Stimulated activated CD8-positive, alpha-beta memory T cell treated with anti-CD3 and anti-CD28 coated beads, Interleukin-4, amount 100 ng/mL, for 1 hour (primary cell): ENCODE results near the gene VILL.

Experiments used
- DNase-seq, 2 donors: peaks; one replicate each; pipeline ENCODE4 v3.0.0-alpha.2; 2020; ENCODE audit warnings: low read depth in 2 of 2, low spot score in 1 of 2

Gene VILL

GRCh38 chr3:37990527-37990926 is at the start of gene VILL:
VILL (plus strand) TSS chr3:37990786; CDS start chr3:37993673, 2,887 bp downstream.
- DNase-seq, result no peak

GRCh38 chr3:37941608-37942508 is 48.7 kb upstream of the VILL start:
- no peak for DNase-seq

GRCh38 chr3:37942646-37943045 is 47.9 kb upstream of the VILL start:
- DNase-seq, result no peak

GRCh38 chr3:37943126-37943525 is 47.5 kb upstream of the VILL start:
- DNase-seq, result no peak

- no peak for DNase-seq
Observed at GRCh38 chr3:37943631-37944314, 46.8 kb upstream of the VILL start.

GRCh38 chr3:37944391-37944842 is 46.2 kb upstream of the VILL start:
- DNase-seq, result no peak

- no peak for DNase-seq
Observed at GRCh38 chr3:37945156-37945806, 45.3 kb upstream of the VILL start.

- no peak for DNase-seq
Observed at GRCh38 chr3:37945807-37946530, 44.6 kb upstream of the VILL start.

- no peak for DNase-seq
Observed at GRCh38 chr3:37946531-37946889, 44.1 kb upstream of the VILL start.

- DNase-seq, result no peak
Observed at GRCh38 chr3:37949866-37950265, 40.7 kb upstream of the VILL start.

- no peak for DNase-seq
Observed at GRCh38 chr3:37952564-37952963, 38.0 kb upstream of the VILL start.

- no peak for DNase-seq
Observed at GRCh38 chr3:37953226-37953625, 37.4 kb upstream of the VILL start.

GRCh38 chr3:37953707-37954394 is 36.7 kb upstream of the VILL start:
- DNase-seq, result no peak

- DNase-seq, result no peak
Observed at GRCh38 chr3:37954881-37955280, 35.7 kb upstream of the VILL start.

GRCh38 chr3:37955918-37956707 is 34.5 kb upstream of the VILL start:
- no peak for DNase-seq

GRCh38 chr3:37956723-37957538 is 33.7 kb upstream of the VILL start:
- no peak for DNase-seq

- no peak for DNase-seq
Observed at GRCh38 chr3:37957539-37957936, 33.0 kb upstream of the VILL start.

GRCh38 chr3:37961622-37962431 is 28.8 kb upstream of the VILL start:
- DNase-seq, result no peak
